Liver (tissue), 9 donors: ENCODE measurements around the gene ZNF775. TPM values are rescaled to one million over a fixed set of nuclear protein-coding genes. Genes with fewer than 3 reads are reported as not detected.

ENCODE experiments used
- DNase-seq: peaks from one replicate; pipeline ENCODE4 v3.0.0-alpha.2; 2017; ENCODE audit warnings: low spot score
- H3K27ac ChIP-seq, 2 donors: one replicate each; pipeline ENCODE4 v1.7.0; 2013; ENCODE audit warnings: inconsistent platforms in 2 of 2, low read length in 2 of 2, control low read depth in 1 of 2, low read depth in 1 of 2, mild to moderate bottlenecking in 1 of 2
- H3K27me3 ChIP-seq, 4 donors: one replicate each; pipeline versions ENCODE4 v1.6.1 to v1.7.0; 2013; ENCODE audit warnings: low read length in 3 of 4, inconsistent platforms in 1 of 4, mild to moderate bottlenecking in 1 of 4, moderate library complexity in 1 of 4; ENCODE audit not compliant: control insufficient read depth in 4 of 4, insufficient read depth in 4 of 4
- H3K36me3 ChIP-seq, 4 donors: one replicate each; pipeline versions ENCODE4 v1.6.1 to v1.7.0; 2013; ENCODE audit warnings: low read length in 3 of 4, mild to moderate bottlenecking in 3 of 4, low read depth in 1 of 4, moderate library complexity in 1 of 4; ENCODE audit not compliant: control insufficient read depth in 4 of 4, insufficient read depth in 3 of 4
- H3K4me1 ChIP-seq, 4 donors: one replicate each; pipeline versions ENCODE4 v1.6.1 to v1.7.0; 2013; ENCODE audit warnings: low read length in 3 of 4, mild to moderate bottlenecking in 3 of 4, moderate library complexity in 1 of 4; ENCODE audit not compliant: control insufficient read depth in 4 of 4, insufficient read depth in 4 of 4
- H3K4me3 ChIP-seq, 3 donors: one replicate each; pipeline versions ENCODE4 v1.6.1 to v1.7.0; 2013; ENCODE audit warnings: low read length in 3 of 3, control low read depth in 1 of 3, low read depth in 1 of 3, mild to moderate bottlenecking in 1 of 3
- H3K9ac ChIP-seq, 2 donors: one replicate each; pipeline ENCODE4 v1.7.0; 2013; ENCODE audit warnings: low read length in 2 of 2, mild to moderate bottlenecking in 2 of 2, moderate library complexity in 2 of 2, control low read depth in 1 of 2, low read depth in 1 of 2
- H3K9me3 ChIP-seq, 4 donors: one replicate each; pipeline versions ENCODE4 v1.6.1 to v1.7.0; 2013; ENCODE audit warnings: low read length in 3 of 4; ENCODE audit not compliant: control insufficient read depth in 4 of 4
- CTCF ChIP-seq: fragments of 150-350 bp; IDR thresholded peaks from 2 replicates; pipeline ENCODE4 v1.5.1; 2017; ENCODE audit warnings: improper control_type of control experiment, low read depth, low read length; ENCODE audit not compliant: missing input control
- FOXA2 ChIP-seq: IDR thresholded peaks from 2 replicates; pipeline ENCODE4 v1.6.1; 2016; ENCODE audit warnings: antibody characterized with exemption
- GABPA ChIP-seq, 2 donors: IDR thresholded peaks in 1 of 2; conservative IDR thresholded peaks in 1 of 2; 2 replicates each; pipeline ENCODE4 v1.6.1; 2016; ENCODE audit warnings: antibody characterized with exemption in 2 of 2, mild to moderate bottlenecking in 1 of 2, moderate library complexity in 1 of 2
- JUND ChIP-seq, 2 donors: IDR thresholded peaks; 2 replicates each; pipeline ENCODE4 v1.6.1; 2016; ENCODE audit warnings: antibody characterized with exemption in 2 of 2
- RAD21 ChIP-seq, 2 donors: IDR thresholded peaks; 2 replicates each; pipeline ENCODE4 v1.6.1; 2016; ENCODE audit warnings: antibody characterized with exemption in 2 of 2, mild to moderate bottlenecking in 2 of 2
- RXRA ChIP-seq, 2 donors: IDR thresholded peaks; 2 replicates each; pipeline ENCODE4 v1.6.1; 2017 to 2018; ENCODE audit warnings: antibody characterized with exemption in 2 of 2, mild to moderate bottlenecking in 1 of 2
- SP1 ChIP-seq: IDR thresholded peaks from 2 replicates; pipeline ENCODE4 v1.6.1; 2018; ENCODE audit warnings: antibody characterized with exemption, mild to moderate bottlenecking
- TAF1 ChIP-seq: conservative IDR thresholded peaks from 2 replicates; pipeline ENCODE4 v1.6.1; 2016; ENCODE audit warnings: antibody characterized with exemption, mild to moderate bottlenecking
- YY1 ChIP-seq: IDR thresholded peaks from 2 replicates; pipeline ENCODE4 v1.6.1; 2016; ENCODE audit warnings: antibody characterized with exemption, mild to moderate bottlenecking
- WGBS: extraction: QIAGEN DNeasy Blood & Tissue Kit; methylation state at CpG from one replicate; pipeline ENCODE4 v1.1.7; 2013; 5-methylcytosine and 5-hydroxymethylcytosine counted together
- polyA plus RNA-seq, 2 donors: library from polyadenylated mRNA; stranded (reverse) in 1 of 2; unstranded in 1 of 2; fragments of 200-250 nt in 1 of 2; fragments of >200 nt in 1 of 2; fragmentation: Nextera tagmentation in 1 of 2; extraction: Ambion mirVana in 1 of 2; gene quantifications; one replicate each; pipeline versions ENCODE4 v1.2.1 to v1.2.3, GENCODE V29; 2013 to 2015
- total RNA-seq, 2 donors: library from RNA; depleted of rRNA; stranded (reverse); fragments of >200 nt; gene quantifications; one replicate each; pipeline ENCODE4 v1.2.3, GENCODE V29; 2014
- TF ChIP-seq, protein P1 (sequence below): IDR thresholded peaks from 2 replicates; pipeline ENCODE4 v1.6.1; 2016; ENCODE audit warnings: antibody characterized with exemption
- donor health status: healthy.
- donor health status: healthy.
- donor health status: healthy.
- donor health status: healthy.
- donor health status: healthy.

ZNF775 gene
- total and polyA plus RNA-seq, 4 donors = 0.08 to 3.1 (median 0.52) TPM

DNA sequence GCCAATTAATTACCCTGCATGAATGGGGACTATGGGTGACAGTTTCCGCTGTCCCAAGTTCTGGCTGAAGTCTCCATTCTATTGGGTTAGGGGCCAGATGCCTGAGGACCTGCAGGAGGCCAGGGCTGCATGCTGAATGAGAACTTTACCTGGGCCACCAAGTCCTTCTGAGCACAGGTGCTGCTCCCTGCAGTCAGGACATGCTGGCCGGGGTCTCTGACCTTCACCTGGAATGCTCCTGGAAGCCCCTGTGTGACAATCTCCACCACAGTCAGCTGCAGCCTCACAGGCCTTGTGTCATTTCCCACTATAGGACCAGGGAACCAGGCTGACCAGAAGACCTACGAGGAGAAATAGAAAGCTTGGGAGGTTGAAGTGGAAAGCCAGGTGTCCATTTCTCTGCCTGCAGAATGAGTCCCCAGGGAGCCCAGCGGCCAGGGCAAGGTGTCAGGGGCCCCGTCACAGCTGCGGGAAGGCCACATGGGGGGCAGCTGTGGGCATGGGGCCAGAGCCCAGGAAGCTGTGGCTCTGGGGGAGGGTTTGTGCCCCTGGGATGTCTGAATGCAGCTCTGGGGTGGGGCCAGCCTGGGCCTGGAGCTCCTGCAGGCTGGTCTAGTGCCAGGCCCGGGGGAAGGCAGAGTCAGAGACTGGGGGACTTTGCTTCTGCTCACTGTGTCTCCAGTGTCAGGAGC is 65.7 kb downstream of the ZNF775 start:
- no peak for TF ChIP-seq JUND (IDR thresholded peaks at IDR 0.05)
- TF ChIP-seq, protein P1, sequence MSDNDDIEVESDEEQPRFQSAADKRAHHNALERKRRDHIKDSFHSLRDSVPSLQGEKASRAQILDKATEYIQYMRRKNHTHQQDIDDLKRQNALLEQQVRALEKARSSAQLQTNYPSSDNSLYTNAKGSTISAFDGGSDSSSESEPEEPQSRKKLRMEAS = no peak
- TF ChIP-seq RXRA (IDR thresholded peaks at IDR 0.05) = no peak
- no peak for TF ChIP-seq GABPA (IDR thresholded peaks at IDR 0.05 in 1 of 2, conservative IDR thresholded peaks at IDR 0.05 in 1 of 2)
- no peak for TF ChIP-seq TAF1
- no peak for TF ChIP-seq FOXA2
- no peak for TF ChIP-seq CTCF
- TF ChIP-seq YY1 = no peak
- TF ChIP-seq SP1 = no peak
- no peak for TF ChIP-seq RAD21 (IDR thresholded peaks at IDR 0.05)
- Histone ChIP-seq H3K4me3 (no peak overlapping the region), H3K27ac (no peak overlapping the region)

GRCh38 chr7:150446288-150446938 is 67.3 kb downstream of the ZNF775 start:
- H3K27me3 ChIP-seq = no peaks in the 10 kb centered on the region
- H3K36me3 ChIP-seq = no peaks in the 10 kb centered on the region
- H3K27ac ChIP-seq = peak overlapping the region in 1 of 2 donors; percentile 20
- peaks cover 4 to 17% (median 11%) of the 10 kb centered on the region in 4 donors for H3K4me1 ChIP-seq
- DNase-seq = no peak
- H3K9me3 ChIP-seq = peaks cover 0 to 4% (median 3%) of the 10 kb centered on the region in 4 donors
- H3K9ac ChIP-seq = no peak overlapping the region
- H3K4me3 ChIP-seq = no peak overlapping the region
- WGBS = 96% methylated on average over 2 of the region's 2 CpGs
- peak; percentile 31 for TF ChIP-seq YY1
- TF ChIP-seq RXRA (IDR thresholded peaks at IDR 0.05) = peak in 1 of 2 donors; percentile 28
- TF ChIP-seq JUND (IDR thresholded peaks at IDR 0.05) = no peak

More for the DNA sequence above, 65.7 kb downstream of the ZNF775 start:
- H3K9me3 ChIP-seq = peaks cover 0 to 4% (median 3%) of the 10 kb centered on the region in 4 donors
- no peak overlapping the region for H3K9ac ChIP-seq
- no peaks in the 10 kb centered on the region for H3K36me3 ChIP-seq
- no peak for DNase-seq
- no peaks in the 10 kb centered on the region for H3K27me3 ChIP-seq
- WGBS = 89% methylated on average over 7 of the region's 7 CpGs
- peaks cover 4 to 17% (median 11%) of the 10 kb centered on the region in 4 donors for H3K4me1 ChIP-seq

Other genes starting within 250 kb of the ZNF775 start
- 10 to 100 TPM; 12.0 to 17.2 TPM for gene LRRC61, start 56.0 kb upstream of the ZNF775 start, total RNA-seq
- 10 to 100 TPM; 13.9 to 21.0 TPM for gene LRRC61, start 56.0 kb upstream of the ZNF775 start, polyA plus RNA-seq
- gene ACTR3C, start 55.8 kb upstream of the ZNF775 start, total RNA-seq = 10 to 100 TPM in 1 of 2 donors, 1 to 10 TPM in 1; 3.0 to 61.7 TPM
- 10 to 100 TPM; 26.6 to 30.1 TPM for gene ACTR3C, start 55.8 kb upstream of the ZNF775 start, polyA plus RNA-seq
- 100 to 1,000 TPM; 149 to 437 TPM for gene RARRES2, start 37.7 kb upstream of the ZNF775 start, total RNA-seq
- 1,000 to 10,000 TPM; 1,248 to 1,915 TPM for gene RARRES2, start 37.7 kb upstream of the ZNF775 start, polyA plus RNA-seq
- gene REPIN1, start 10.5 kb upstream of the ZNF775 start, total RNA-seq = 100 to 1,000 TPM in 1 of 2 donors, 10 to 100 TPM in 1; 44.4 to 118 TPM
- gene REPIN1, start 10.5 kb upstream of the ZNF775 start, polyA plus RNA-seq = 10 to 100 TPM; 17.1 to 65.8 TPM
- 1 to 10 TPM; 8.8 to 9.4 TPM for gene GIMAP8, start 71.3 kb downstream of the ZNF775 start, total RNA-seq
- 1 to 10 TPM; 1.6 to 6.4 TPM for gene GIMAP8, start 71.3 kb downstream of the ZNF775 start, polyA plus RNA-seq
- gene GIMAP7, start 135.5 kb downstream of the ZNF775 start, total RNA-seq = 10 to 100 TPM in 1 of 2 donors, 1 to 10 TPM in 1; 4.8 to 10.9 TPM
- 10 to 100 TPM; 10.2 to 12.8 TPM for gene GIMAP7, start 135.5 kb downstream of the ZNF775 start, polyA plus RNA-seq
- gene GIMAP4, start 188.1 kb downstream of the ZNF775 start, total RNA-seq = 10 to 100 TPM; 15.6 to 21.3 TPM
- gene GIMAP4, start 188.1 kb downstream of the ZNF775 start, polyA plus RNA-seq = 10 to 100 TPM; 14.6 to 15.7 TPM